ACHN (cell line): ENCODE measurements around the gene KDM4C.
A peak's percentile ranks its signal among the peaks of the same experiment; 100 is the strongest.

Experiments
- DNase-seq: peaks from one replicate; pipeline ENCODE4 v3.0.0-alpha.2; 2015
- in situ Hi-C: cut with HindIII; loops from 2 replicates; pipeline ENCODE4 v1.10.0; 2017; ENCODE audit warnings: low sequenced_read_pairs, low pct_ligation_motif_present, low pct_unique_long_range_greater_than_20kb

Gene KDM4C

DNA sequence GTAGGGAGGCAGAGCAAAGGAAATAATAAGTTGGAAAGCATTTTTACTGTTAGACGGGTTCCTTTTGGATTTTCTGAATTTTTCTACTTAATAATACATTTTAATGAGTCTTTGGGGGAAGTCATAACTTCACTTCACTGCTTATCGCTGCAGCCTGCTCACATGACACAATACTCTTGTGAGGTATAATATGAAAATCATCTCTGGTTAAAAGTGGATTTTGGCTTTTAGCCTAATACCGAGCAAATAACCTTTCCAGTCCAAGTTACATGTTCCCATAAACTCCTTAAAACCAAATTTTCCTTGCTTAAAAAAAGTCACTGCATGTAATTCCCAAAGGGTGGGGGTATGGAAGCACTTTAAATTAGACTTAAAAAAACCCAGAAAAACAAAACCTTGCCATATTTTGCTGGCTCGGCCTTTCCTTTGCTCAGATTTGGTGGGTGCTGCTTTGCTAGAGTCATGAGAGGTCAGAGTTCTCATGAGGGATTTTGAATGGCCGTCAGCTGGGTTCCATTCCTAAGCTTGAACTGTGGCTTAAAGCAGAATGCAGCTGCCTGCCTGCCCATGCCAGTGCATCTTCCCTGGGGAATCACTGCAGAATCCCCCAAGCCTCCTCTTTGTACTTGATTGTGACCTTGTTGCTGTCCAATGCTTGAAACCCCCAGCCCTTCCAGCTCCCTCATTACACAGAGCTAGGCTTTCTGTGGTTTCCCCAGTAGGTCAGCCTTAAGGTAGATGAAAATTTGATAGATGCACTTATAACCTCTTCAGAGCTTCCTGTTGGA lies 331.8 kb downstream of the KDM4C start:
- in situ Hi-C loops, result no loop called here
- DNase-seq, result no peak

DNA sequence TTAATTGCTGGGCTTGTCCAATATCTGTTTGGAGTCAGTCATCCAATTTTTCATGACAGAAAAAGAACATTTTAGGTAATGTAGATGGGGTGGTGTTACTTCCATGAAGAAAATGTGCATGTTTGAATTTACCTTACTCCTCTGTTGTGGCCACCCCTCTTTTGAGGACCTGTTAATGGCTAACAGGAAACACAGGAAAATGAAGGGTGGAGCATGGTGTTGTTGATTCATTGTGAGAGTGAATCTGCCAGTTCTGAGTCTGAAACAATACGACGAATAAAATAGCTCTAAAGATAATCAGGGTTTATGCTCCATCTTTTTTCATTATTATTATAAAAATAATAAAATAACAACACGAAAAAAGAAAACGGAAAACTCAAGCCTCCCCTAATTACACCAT lies 335.3 kb downstream of the KDM4C start:
- in situ Hi-C loops, result no loop called here
- no peak for DNase-seq

DNA sequence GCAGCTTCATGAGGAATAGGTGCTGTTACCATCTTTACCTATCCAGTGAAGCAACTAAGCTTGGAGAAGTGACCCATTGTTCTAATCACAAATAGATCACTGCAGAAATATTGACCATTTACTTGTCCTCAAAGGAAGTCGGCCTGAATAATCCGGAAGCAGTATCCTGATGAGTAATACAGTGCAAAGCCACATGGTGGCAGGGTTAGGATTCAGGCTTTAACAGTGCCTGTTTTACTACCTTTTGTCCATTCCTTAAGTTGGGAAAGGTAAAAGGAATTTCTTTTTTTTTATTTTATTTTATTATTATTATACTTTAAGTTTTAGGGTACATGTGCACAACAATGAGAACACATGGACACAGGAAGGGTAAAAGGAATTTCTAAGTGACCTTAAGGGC lies 336.3 kb downstream of the KDM4C start:
- peak; percentile 37 for DNase-seq
- in situ Hi-C loops, result no loop called here

DNA sequence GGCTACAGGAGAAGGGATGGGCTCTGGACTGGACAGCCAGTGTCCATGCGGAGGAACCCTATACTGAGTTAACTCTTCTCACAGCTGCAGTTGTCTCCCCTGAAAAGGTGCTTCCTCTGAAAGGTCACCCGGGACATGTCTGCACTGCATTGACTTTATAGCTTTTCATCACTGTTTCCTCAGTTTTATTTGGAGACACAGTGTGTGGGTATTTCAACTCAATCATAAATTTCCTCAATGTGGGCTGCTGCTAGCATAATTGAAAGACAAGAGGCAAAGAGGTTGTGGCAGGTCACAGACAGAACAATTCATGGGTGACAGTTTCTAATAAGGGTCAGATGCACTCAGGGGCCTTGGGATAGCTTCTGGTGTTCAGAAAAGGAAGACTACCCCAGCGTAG lies 336.8 kb downstream of the KDM4C start:
- in situ Hi-C loops, result no loop called here
- no peak for DNase-seq

DNA sequence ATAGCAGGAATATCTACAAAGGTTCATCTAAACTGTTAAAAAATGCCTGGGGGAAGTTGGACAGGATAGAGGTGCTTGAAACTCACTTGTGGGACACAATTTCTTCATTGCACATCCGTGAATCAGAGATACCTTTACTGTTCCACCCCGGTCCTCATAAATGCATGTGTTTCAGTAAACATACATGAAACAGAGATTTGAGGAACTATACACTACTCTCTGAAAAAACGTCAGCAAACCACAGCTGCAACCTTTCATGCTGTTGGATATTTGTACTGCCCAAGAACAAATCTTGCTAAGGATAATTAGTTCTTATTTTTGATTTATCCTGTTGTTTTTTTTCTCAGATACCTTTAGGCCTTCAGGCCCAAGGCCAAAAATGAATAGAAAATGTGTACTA lies 337.3 kb downstream of the KDM4C start:
- in situ Hi-C loops, result no loop called here
- no peak for DNase-seq

DNA sequence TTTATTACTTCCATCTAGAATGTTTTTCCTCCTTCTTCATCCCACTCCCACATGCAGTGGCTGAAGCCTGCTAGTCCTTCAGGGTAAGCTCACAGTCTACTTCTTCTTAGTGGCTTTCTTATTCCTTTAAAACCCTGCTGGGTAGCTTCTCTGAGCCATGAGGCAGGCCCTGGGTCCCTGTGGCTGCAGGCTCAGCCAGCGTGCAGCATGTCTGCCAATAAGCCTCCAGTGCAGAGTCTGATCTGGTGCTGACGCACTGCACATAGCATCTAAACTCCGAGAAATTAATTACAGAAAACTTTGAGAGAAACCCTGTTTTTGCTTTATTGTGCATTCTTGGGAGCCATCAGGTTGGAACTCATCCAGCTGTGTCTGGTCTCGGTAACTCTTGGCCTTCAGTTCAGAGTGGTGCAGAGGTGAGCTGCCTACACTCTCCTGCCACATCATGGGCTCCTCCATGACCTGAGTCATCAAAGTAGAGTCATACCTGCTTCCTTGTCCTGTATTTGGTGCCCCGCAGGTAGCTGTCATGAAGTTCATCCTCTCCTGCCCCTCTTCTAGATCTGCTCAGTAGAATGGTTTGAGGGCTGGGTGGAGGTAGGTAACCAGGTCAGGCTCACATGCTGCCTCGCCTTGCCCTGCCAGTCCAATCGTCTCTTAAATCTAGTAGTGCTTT lies 339.4 kb downstream of the KDM4C start:
- in situ Hi-C loops, result no loop called here
- DNase-seq, result no peak

DNA sequence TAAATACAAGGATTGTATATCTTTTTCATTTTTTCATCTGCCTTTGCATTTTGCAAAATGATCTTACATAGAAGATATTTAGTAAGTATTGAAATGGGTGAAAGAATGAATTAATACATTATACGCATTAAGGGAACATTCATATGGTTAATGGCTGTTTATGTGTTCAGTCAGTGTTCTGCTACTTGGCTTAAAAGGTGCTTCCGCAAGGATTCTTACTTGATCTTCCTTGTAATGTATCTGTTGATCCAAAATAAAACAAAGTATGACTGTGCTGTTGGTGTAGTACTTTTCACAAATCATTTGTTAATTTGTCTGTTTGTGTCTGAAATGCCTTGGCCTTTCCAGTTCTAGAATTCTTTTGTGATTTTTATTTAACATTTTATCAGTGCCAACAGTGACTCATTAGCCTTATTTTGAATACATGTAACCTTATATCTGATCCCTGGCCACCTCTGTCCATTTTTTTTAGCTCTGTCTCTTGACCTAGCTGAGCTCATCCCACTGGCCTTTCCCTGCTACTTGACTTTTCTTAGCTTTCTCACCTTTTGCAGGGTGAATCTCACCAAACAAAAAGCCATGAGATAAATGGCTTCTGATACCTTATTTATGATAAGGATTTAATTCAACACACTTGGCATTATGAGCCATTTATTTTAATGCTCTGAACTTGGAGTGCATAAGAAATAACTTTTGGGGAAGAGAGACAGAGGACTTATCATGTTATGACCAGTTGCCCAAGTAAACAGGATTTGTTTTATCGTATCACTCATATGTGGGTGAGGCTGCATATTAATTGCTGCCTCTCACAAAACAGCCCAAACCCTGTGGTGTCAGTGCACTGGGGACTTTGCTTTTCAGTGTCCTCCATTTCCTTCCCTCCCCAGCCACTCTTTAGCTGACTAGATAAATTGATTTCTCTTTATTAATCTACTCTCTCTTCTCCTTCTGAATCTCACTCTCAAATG lies 340.3 kb downstream of the KDM4C start:
- in situ Hi-C loops, result no loop called here
- no peak for DNase-seq

DNA sequence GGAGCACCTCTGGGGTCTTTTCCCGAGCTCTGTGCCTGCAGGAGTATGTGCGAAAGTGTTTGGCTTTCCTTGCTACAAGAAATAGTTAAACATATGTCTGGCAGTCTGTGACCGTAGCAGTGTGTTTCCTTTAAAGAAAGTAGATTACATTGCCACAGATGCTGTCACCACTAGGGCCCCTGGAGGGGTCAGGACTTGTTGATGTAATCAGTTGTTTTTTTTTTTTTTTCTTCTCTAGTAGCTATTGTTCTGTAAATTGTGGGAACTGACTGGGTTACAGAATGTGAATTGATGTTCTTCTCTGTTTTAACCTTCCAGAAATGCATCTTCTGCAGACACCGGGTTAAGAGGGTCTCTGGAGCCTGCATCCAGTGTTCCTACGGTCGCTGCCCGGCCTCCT lies 345.6 kb downstream of the KDM4C start:
- in situ Hi-C loops, result no loop called here
- no peak for DNase-seq

DNA sequence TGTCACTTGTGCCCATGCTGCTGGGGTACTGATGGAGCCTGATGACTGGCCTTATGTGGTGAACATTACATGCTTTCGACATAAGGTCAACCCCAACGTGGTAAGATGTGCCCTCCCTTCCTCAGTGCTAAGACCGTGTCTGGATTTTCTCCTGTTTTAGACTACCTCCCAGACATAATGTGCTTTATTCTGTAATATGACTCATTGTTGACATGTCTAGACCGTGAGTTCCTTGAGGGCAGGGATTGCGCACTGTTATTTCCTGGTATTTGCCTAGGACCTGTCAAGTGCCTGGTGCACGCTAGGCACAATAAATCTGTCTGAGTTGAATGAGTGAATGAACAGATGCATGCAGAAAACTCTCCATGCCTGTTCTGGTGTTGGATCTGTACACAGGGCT lies 346.0 kb downstream of the KDM4C start:
- no peak for DNase-seq
- in situ Hi-C loops, result no loop called here

DNA sequence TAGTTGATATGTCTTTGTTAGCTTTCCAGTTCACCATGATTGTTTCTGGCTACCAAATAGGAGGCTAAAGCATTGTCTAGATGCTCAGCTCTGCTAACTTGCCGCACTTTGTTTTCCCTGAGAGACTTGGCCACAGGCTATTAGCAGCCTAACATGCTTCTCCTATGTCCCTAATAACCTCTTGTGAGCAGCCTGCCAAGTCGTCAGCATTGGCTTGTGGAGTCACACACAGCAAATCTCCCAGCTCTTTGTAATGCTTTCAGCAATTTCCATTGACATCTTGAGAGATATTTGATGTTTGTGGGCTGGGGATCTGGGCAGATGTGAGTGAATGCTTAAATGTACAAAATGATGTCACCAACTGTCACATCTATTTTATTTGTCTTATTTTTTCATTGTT lies 346.9 kb downstream of the KDM4C start:
- DNase-seq, result no peak
- in situ Hi-C loops, result no loop called here

DNA sequence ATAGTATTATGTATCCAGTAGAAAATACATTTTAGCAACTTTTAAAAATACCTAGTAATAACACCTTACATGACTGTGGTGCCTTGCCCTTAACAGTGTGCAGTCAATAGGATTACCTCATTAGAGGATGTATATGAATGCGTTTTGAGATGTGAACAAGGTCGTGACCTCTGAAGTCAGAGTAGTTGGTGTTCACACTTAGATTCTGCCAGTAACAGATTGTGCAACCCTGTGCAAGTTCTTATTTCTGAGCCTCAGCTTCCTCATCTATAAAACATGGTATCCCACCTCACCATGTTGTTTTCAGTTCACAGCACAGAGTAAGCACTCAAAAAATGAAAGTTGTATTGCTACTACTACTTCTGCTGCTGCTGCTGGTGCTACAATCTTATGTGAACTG lies 347.3 kb downstream of the KDM4C start:
- in situ Hi-C loops, result no loop called here
- no peak for DNase-seq

DNA sequence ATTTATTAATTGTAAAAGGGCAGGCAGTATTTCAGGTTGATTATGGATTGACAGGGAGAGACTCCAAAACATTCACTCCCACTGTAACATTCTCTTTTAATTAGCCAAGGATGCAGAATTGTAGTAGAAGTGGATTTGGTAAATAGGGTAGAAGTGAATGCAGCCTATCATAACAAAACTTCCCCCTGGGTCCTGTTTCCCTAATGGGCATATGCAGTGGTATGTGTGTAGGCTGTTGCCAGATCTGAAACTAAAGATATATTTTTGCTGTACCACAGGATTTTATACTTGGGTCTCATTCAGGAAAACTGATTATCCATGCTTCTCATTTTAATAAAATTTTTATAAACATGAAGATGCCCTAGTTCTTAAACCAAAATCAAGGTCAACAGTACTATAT lies 351.2 kb downstream of the KDM4C start:
- in situ Hi-C loops, result no loop called here
- DNase-seq, result no peak

DNA sequence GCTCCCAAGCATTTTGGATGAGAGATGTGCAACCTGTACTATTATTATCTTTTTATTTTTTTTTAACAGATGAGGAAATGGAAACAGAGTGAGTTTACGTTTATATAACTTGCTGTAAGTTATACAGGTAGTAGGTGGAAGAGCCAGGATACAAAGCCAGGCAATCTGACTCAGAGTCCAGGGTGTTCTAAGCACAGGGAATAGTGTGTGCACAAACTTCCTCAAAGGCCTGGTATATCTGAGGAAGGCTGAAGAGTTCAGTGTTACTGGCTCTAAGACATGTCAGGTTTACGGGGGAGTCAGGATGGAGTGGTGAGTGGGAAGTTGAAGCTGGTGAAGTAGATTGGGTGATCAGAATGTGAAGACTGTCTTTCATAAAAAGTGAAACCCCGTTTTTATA lies 353.6 kb downstream of the KDM4C start:
- no peak for DNase-seq
- in situ Hi-C loops, result no loop called here

DNA sequence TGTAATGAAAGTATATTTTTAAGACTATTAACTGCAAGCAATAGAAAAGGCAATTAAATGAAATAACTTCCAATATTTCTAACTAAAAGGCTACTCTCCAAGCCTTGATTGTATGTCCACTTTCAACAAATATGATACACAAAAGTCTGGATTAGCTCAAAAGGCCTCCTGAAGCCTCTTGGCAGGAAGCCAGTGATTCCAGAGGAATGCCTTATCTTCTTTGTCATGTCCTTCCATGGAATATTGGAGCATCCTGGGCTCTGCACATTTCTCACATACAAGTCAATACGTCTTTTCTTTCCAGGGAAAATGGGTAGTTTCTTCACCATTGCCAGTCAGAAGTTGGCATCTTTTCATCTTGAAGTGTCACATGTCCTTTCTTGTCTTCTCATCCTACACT lies 357.8 kb downstream of the KDM4C start:
- in situ Hi-C loops, result no loop called here
- no peak for DNase-seq

DNA sequence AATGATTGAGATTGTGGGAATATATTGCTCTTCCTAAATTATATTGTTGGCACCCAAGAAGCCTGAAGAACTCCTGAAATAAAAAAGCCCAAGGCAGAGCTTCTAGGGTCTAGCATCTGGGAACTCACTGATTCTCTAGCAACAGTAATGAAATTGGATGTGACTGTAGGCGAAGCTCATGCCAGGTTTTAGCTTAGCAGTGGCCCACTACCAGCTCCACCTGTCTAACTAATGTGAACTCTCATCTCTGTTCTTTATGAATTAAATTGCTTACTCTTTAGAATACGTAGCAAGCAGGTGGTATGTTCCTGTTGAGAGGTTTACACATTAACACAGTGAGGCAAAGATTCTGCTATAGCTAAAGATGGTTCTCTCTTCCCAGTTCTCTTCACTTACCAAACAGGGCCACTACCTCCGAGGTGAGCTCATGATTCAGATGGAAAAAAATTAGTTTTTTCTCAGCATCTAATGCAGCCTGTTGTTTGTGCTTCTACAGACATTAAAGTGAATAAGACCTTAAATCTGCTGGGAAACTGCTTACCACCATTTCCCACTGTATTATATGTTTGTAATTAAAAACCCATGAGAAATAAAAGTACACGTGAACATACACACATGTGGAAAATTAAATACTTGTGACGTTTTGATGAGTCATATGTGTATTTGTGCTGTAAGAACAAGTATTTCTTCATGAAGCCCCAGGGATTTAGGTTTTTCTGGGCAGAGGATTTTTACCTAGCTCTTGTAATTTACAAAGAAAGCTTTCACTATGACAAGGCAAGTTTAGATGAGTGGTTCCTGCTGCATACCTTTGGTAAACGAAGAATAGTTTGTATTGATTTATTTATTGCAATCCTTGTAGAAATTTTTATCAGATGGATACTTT lies 360.1 kb downstream of the KDM4C start:
- no peak for DNase-seq
- in situ Hi-C loops, result no loop called here

DNA sequence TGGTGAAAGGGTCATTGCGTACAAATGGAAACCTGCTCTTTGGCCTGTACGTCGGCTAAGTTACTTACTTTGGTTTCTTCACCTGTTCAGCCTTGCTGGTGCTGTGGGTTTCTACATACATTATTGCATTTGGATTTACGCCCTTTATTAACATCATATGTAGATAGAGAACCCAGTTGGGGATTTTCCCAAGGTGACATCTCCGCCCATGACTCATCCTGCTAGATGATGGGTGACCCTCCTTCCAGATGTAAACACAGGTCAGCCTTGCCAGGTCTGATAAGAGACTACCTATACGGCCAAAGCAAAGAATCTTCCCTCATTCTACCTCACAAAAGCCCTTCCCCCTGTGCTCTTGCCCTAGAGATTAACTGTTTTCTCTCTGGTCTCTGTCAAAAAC lies 360.9 kb downstream of the KDM4C start:
- in situ Hi-C loops, result no loop called here
- DNase-seq, result no peak

DNA sequence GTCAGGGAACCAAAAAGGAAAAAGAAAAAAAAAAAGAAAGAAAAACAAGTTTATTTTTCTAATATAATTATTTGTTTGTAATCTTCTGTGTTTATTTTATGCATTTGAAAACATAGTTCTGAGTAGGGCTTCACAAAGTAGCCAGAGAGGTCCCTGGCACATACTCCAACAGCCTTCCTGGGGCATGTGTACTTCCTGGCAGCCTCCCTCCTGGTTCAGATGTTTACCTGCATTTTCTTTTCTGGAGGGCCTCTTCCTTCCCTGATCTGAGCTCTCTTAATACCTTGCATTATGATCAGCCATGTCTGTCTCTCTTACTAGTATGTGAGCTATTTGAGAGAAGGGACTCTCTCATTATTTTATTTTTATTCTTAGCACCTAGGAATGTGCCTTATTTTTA lies 361.8 kb downstream of the KDM4C start:
- no peak for DNase-seq
- in situ Hi-C loops, result no loop called here

DNA sequence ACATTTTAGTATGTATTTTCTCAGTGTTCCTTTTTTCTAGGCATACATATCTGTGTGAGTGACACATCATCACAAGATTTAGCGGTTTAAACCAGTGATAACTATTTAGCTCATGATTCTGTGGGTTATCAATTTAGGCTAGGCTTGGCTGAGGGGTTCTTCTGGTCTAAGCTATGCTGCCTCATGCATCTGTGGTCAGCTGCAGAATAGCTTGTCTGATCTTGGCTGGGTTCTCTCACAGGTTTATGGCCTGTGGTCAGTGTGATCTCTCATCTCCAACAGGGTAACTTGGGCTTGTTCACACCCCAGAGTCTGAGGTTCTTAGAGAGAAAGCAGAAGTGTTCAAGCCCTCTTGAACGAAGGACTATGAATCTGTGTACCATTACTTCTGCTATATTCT lies 363.3 kb downstream of the KDM4C start:
- in situ Hi-C loops, result no loop called here
- DNase-seq, result no peak
